Nephron (organoid): ENCODE data around the gene CRTAC1.
A peak's percentile ranks its signal among the peaks of the same experiment; 100 is the strongest.

Experiments
- H3K27ac Mint-ChIP-seq, 3 experiments: 2 replicates each; pipeline ENCODE4 v1.8.0; 2020; ENCODE audit warnings: mixed read lengths in 3 of 3, mild to moderate bottlenecking in 2 of 3, moderate library complexity in 1 of 3
- H3K27me3 Mint-ChIP-seq: 2 replicates; pipeline ENCODE4 v1.8.0; 2021; ENCODE audit warnings: low read depth, mild to moderate bottlenecking, moderate library complexity, mixed read lengths
- H3K36me3 Mint-ChIP-seq: 2 replicates; pipeline ENCODE4 v1.8.0; 2020; ENCODE audit warnings: low read depth, mixed read lengths
- H3K4me1 Mint-ChIP-seq: 2 replicates; pipeline ENCODE4 v1.8.0; 2020; ENCODE audit warnings: mixed read lengths
- H3K4me3 Mint-ChIP-seq, 3 experiments: 2 replicates each; pipeline ENCODE4 v1.8.0; 2020; ENCODE audit warnings: mild to moderate bottlenecking in 3 of 3, mixed read lengths in 3 of 3, moderate library complexity in 2 of 3
- H3K9me3 Mint-ChIP-seq: 2 replicates; pipeline ENCODE4 v1.8.0; 2020; ENCODE audit warnings: mixed read lengths
- CTCF ChIP-seq, 3 experiments: fragments of 200-600 bp; sonication (generic); IDR thresholded peaks; one replicate each; pipeline ENCODE4 v1.5.0; 2021; ENCODE audit warnings: antibody characterized with exemption in 3 of 3; ENCODE audit not compliant: unreplicated experiment in 3 of 3

CRTAC1 gene

DNA sequence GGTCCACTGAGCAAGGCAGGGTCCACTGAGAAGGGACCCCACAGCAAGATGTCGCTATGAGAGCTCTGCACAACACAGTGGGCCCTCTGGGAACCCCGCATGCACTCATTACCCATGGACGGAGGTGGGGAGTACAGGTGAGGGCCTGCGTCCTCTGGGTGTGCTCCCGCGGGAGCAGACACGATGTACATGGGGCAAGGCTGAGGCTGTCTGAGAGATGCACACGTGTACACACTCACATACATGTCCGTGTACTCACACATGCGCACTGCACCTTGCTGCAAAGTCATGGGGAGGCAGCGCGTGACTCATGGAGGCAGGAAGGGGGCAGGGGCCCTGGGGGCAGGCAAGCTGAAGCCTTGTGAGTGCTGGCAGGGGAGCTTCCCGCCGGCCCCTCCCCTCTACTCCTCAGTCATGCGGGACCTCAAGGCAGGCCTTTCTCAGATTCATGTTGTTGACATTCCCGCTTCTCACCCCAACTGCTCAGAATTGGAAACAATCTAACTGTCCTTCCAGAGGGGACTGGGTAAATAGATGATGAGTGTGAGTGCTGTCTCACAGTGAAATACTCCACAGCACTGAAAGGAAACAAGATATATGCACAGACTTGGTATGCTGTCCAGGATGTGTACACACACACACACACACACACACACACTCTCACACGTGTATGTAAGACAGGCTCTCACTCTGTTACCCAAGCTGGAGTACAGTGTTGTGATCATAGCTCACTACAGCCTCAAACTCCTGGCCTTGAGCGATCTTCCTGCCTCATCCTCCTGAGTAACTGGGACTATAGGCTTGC lies 140.8 kb downstream of the CRTAC1 start:
- peaks cover 15% of the 10 kb centered on the region for H3K4me1 Mint-ChIP-seq

GRCh38 chr10:97888641-97889262 lies 141.7 kb downstream of the CRTAC1 start:
- H3K9me3 Mint-ChIP-seq = no peaks in the 10 kb centered on the region
- H3K27ac Mint-ChIP-seq = peak overlapping the region in 1 of 3 experiments; percentile 44
- TF ChIP-seq CTCF (IDR thresholded peaks at IDR 0.05; ENCODE audit: unreplicated experiment in 3 of 3) = no peak
- H3K4me3 Mint-ChIP-seq = no peak overlapping the region
- peaks cover 15% of the 10 kb centered on the region for H3K27me3 Mint-ChIP-seq
- H3K4me1 Mint-ChIP-seq = peaks cover 13% of the 10 kb centered on the region
- H3K36me3 Mint-ChIP-seq = no peaks in the 10 kb centered on the region

More for the DNA sequence above, 140.8 kb downstream of the CRTAC1 start:
- no peak overlapping the region for H3K4me3 Mint-ChIP-seq
- H3K36me3 Mint-ChIP-seq = no peaks in the 10 kb centered on the region
- H3K27ac Mint-ChIP-seq = peak overlapping the region in 1 of 3 experiments; percentile 5
- H3K9me3 Mint-ChIP-seq = no peaks in the 10 kb centered on the region
- H3K27me3 Mint-ChIP-seq = peaks cover 13% of the 10 kb centered on the region
- no peak for TF ChIP-seq CTCF (IDR thresholded peaks at IDR 0.05; ENCODE audit: unreplicated experiment in 3 of 3)

DNA sequence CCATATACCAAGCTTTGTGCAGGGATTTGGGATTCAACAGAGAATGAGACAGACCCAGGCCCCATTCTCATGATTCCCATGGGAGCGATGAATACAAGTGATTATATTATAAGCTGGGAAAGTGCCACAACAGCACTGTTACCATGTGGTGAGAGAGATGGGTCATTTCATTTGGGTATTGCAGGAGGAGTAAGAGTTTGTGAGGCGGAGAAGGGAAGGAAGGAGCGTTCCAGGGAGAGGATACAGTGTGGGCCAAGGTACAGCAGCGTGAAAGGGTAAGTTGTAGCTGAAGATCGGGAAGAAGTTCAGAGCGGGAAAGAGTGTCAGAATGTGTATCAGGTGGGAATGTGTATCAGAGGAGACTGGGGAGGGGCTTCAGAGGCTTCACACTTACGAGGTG lies 142.3 kb downstream of the CRTAC1 start:
- no peak for TF ChIP-seq CTCF (IDR thresholded peaks at IDR 0.05; ENCODE audit: unreplicated experiment in 3 of 3)
- no peaks in the 10 kb centered on the region for H3K9me3 Mint-ChIP-seq
- no peak overlapping the region for H3K4me3 Mint-ChIP-seq
- H3K4me1 Mint-ChIP-seq = peaks cover 12% of the 10 kb centered on the region
- no peaks in the 10 kb centered on the region for H3K36me3 Mint-ChIP-seq
- H3K27ac Mint-ChIP-seq = no peak overlapping the region
- peaks cover 15% of the 10 kb centered on the region for H3K27me3 Mint-ChIP-seq

DNA sequence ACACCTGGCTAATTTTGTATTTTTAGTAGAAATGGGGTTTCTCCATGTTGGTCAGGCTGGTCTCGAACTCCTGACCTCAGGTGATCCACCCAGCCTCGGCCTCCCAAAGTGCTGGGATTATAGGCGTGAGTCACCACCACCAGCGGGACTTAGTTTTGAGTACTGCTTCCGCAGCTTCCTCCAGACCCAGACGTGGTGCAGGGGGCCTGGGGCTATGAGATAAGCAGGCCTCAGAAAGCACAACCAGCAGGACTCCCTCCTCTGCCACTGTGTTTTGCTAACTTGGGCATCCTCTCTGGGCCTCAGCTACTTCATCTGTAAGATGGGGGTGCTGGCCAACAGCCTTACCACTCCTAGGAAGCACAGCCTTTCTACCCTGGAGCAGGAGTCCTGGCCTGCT lies 143.0 kb downstream of the CRTAC1 start:
- H3K27ac Mint-ChIP-seq = no peak overlapping the region
- peaks cover 17% of the 10 kb centered on the region for H3K27me3 Mint-ChIP-seq
- no peaks in the 10 kb centered on the region for H3K9me3 Mint-ChIP-seq
- H3K4me1 Mint-ChIP-seq = peaks cover 12% of the 10 kb centered on the region
- no peak for TF ChIP-seq CTCF (IDR thresholded peaks at IDR 0.05; ENCODE audit: unreplicated experiment in 3 of 3)
- no peaks in the 10 kb centered on the region for H3K36me3 Mint-ChIP-seq
- H3K4me3 Mint-ChIP-seq = no peak overlapping the region

- H3K27ac Mint-ChIP-seq = no peak overlapping the region
- H3K4me3 Mint-ChIP-seq = no peak overlapping the region
- H3K4me1 Mint-ChIP-seq = peaks cover 6% of the 10 kb centered on the region
- H3K9me3 Mint-ChIP-seq = no peaks in the 10 kb centered on the region
- H3K27me3 Mint-ChIP-seq = peaks cover 18% of the 10 kb centered on the region
- no peaks in the 10 kb centered on the region for H3K36me3 Mint-ChIP-seq
- TF ChIP-seq CTCF (IDR thresholded peaks at IDR 0.05; ENCODE audit: unreplicated experiment in 3 of 3) = no peak
Measured at GRCh38 chr10:97886286-97886685, 144.1 kb downstream of the CRTAC1 start.
